Esophagus squamous epithelium (tissue), 5 donors: ENCODE results near the gene WDPCP. TPM values are rescaled to one million over a fixed set of nuclear protein-coding genes. Genes with fewer than 3 reads are reported as not detected.
"Not testable (repeated sequence)": the region's sequence is repeated elsewhere in the genome, so short reads cannot be mapped to it uniquely, and the experiment has no call there.

Experiments used
- DNase-seq: peaks from one replicate; lab custom pipeline; 2025; lab: John Stamatoyannopoulos, UW
- H3K27ac ChIP-seq, 4 donors: fragments of 200-600 bp; sonication (generic); one replicate each; pipeline ENCODE4 v1.5.1; 2016 to 2019; ENCODE audit warnings: mild to moderate bottlenecking in 1 of 4
- H3K27me3 ChIP-seq, 4 donors: fragments of 200-600 bp; sonication (generic); 1 replicate in 3 of 4; 2 replicates in 1 of 4; pipeline versions ENCODE4 v1.5.1 to v1.6.0; 2017 to 2021; ENCODE audit warnings: antibody characterized with exemption in 1 of 4
- H3K36me3 ChIP-seq, 3 donors: fragments of 200-600 bp; sonication (generic); one replicate each; pipeline ENCODE4 v1.5.1; 2016 to 2019
- H3K4me1 ChIP-seq, 3 donors: fragments of 200-600 bp; sonication (generic); one replicate each; pipeline ENCODE4 v1.5.1; 2017 to 2019
- H3K4me3 ChIP-seq, 4 donors: fragments of 200-600 bp; sonication (generic); 1 replicate in 3 of 4; 2 replicates in 1 of 4; pipeline ENCODE4 v1.5.1; 2016 to 2019; ENCODE audit warnings: mild to moderate bottlenecking in 2 of 4, moderate library complexity in 1 of 4
- H3K9me3 ChIP-seq, 3 donors: fragments of 200-600 bp; sonication (generic); one replicate each; pipeline ENCODE4 v1.5.1; 2016 to 2019
- POLR2A ChIP-seq, 4 donors: fragments of 450-650 bp; IDR thresholded peaks; one replicate each; pipeline ENCODE4 v1.6.1; 2017; ENCODE audit warnings: antibody characterized with exemption in 4 of 4, mild to moderate bottlenecking in 4 of 4, moderate library complexity in 3 of 4
- WGBS, 2 donors: methylation state at CpG; one replicate each; pipeline ENCODE4 v1.1.5; 2018; 5-methylcytosine and 5-hydroxymethylcytosine counted together
- intact Hi-C: fragments of 100-400 bp; cut with DNase I; formaldehyde crosslinking; loops from one replicate; pipeline ENCODE4 v1.15.0; 2022
- total RNA-seq, 4 donors: library from RNA; depleted of rRNA; stranded (reverse); fragments of >200 nt; gene quantifications; one replicate each; pipeline ENCODE4 v1.1.0, GENCODE V29; 2016
- TF ChIP-seq, protein P1 (sequence below), 6 experiments: fragments of 450-650 bp in 4 of 6; fragments of 200-600 bp in 2 of 6; sonication (generic) in 2 of 6; IDR thresholded peaks; one replicate each; pipeline ENCODE4 v1.5.1; 2016 to 2019; ENCODE audit warnings: antibody characterized with exemption in 6 of 6, mild to moderate bottlenecking in 4 of 6, moderate library complexity in 4 of 6
- donor health status: DM: yes; HTN: yes; CAD: no.

The WDPCP gene
- total RNA-seq, 4 donors from 2014 or later: 3.0 to 9.7 (median 3.8) TPM

GRCh38 chr2:63372549-63372948, 215.7 kb downstream of the WDPCP start:
- Histone ChIP-seq H3K27ac (no peak overlapping the region), H3K9me3 (peaks cover 0 to 17% (median 0%) of the 10 kb centered on the region in 3 donors), H3K4me3 (no peak overlapping the region), H3K36me3 (peaks cover 0 to 11% (median 0%) of the 10 kb centered on the region in 3 donors), H3K27me3 (no peaks in the 10 kb centered on the region), H3K4me1 (no peaks in the 10 kb centered on the region)
- intact Hi-C loops: no loop called here
- 90 to 93% methylated on average over 3 of the region's 3 CpGs for WGBS, 2 donors
- TF ChIP-seq, protein P1, sequence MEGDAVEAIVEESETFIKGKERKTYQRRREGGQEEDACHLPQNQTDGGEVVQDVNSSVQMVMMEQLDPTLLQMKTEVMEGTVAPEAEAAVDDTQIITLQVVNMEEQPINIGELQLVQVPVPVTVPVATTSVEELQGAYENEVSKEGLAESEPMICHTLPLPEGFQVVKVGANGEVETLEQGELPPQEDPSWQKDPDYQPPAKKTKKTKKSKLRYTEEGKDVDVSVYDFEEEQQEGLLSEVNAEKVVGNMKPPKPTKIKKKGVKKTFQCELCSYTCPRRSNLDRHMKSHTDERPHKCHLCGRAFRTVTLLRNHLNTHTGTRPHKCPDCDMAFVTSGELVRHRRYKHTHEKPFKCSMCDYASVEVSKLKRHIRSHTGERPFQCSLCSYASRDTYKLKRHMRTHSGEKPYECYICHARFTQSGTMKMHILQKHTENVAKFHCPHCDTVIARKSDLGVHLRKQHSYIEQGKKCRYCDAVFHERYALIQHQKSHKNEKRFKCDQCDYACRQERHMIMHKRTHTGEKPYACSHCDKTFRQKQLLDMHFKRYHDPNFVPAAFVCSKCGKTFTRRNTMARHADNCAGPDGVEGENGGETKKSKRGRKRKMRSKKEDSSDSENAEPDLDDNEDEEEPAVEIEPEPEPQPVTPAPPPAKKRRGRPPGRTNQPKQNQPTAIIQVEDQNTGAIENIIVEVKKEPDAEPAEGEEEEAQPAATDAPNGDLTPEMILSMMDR (IDR thresholded peaks at IDR 0.05): no peak
- TF ChIP-seq POLR2A (IDR thresholded peaks at IDR 0.05): no peak
- no peak for DNase-seq

DNA sequence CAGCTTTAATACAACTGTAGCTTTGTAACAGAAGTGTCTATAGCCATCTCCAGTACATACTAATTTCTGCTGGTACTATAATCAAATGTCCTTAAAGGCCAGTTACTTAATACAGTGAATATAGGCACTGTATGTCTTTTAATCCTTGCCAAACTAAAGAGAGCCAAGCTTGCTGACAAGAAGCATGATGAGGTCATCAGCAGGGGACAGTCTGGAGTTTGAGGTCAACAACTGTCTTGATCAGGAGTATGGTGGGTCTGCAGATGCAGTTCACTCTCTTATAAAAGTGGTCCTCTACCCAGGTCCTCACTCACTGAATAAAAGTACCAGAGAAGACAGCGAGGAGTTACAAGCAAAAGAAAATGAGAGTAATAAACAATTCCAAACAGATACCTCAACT, 219.1 kb downstream of the WDPCP start:
- intact Hi-C loops: no loop called here
- no peak for DNase-seq
- 100% methylated on average over 1 of the region's 1 CpG for WGBS, 2 donors

GRCh38 chr2:63364866-63365265, 223.4 kb downstream of the WDPCP start:
- Histone ChIP-seq H3K27me3 (no peaks in the 10 kb centered on the region), H3K36me3 (peaks cover 0 to 9% (median 0%) of the 10 kb centered on the region in 3 donors), H3K9me3 (peaks cover 0 to 1% (median 0%) of the 10 kb centered on the region in 3 donors), H3K4me1 (no peaks in the 10 kb centered on the region), H3K4me3 (no peak overlapping the region), H3K27ac (no peak overlapping the region)
- TF ChIP-seq, protein P1 (IDR thresholded peaks at IDR 0.05): no peak
- no peak for TF ChIP-seq POLR2A (IDR thresholded peaks at IDR 0.05)
- WGBS, 2 donors: 40 to 42% methylated on average over 1 of the region's 1 CpG
- intact Hi-C loops: no loop called here
- DNase-seq: no peak

More for the DNA sequence above, 219.1 kb downstream of the WDPCP start:
- H3K27ac ChIP-seq: no peak overlapping the region
- H3K4me1 ChIP-seq: no peaks in the 10 kb centered on the region
- H3K9me3 ChIP-seq: peaks cover 0 to 17% (median 0%) of the 10 kb centered on the region in 3 donors
- no peak overlapping the region for H3K4me3 ChIP-seq
- TF ChIP-seq, protein P1 (IDR thresholded peaks at IDR 0.05): no peak
- no peak for TF ChIP-seq POLR2A (IDR thresholded peaks at IDR 0.05)
- H3K27me3 ChIP-seq: no peaks in the 10 kb centered on the region
- peaks cover 0 to 11% (median 0%) of the 10 kb centered on the region in 3 donors for H3K36me3 ChIP-seq

- H3K36me3 ChIP-seq, intact Hi-C loops, DNase-seq, H3K4me3 ChIP-seq, H3K4me1 ChIP-seq, H3K27ac ChIP-seq, H3K27me3 ChIP-seq: not testable (repeated sequence)
- peaks cover 0 to 18% (median 8%) of the 10 kb centered on the region in 3 donors for H3K9me3 ChIP-seq
- WGBS, 2 donors: 54 to 67% methylated on average over 1 of the region's 1 CpG
Observed at GRCh38 chr2:63357722-63358121, 230.6 kb downstream of the WDPCP start.

DNA sequence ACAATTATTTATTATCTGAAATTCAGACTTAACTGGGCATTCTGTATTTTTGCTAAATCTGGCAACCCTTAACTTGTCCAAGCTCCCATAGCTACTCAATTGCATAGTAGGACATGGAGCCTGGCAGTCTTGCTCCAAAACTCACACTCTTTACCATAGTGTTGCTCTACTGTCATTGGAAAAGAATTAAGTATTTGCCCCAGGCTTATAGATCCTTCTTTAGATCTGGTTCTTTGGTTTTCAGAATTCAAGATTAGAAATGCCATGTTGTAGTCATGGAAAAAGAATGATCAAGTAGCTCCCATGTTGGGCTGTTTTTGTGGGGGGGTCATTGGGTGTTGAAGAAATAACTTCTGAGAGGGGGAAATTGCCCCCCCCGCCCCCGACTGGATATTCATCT, 240.9 kb downstream of the WDPCP start:
- intact Hi-C loops: no loop called here
- no peaks in the 10 kb centered on the region for H3K36me3 ChIP-seq
- H3K27me3 ChIP-seq: no peaks in the 10 kb centered on the region
- no peak overlapping the region for H3K27ac ChIP-seq
- DNase-seq: no peak
- no peaks in the 10 kb centered on the region for H3K4me1 ChIP-seq
- WGBS, 2 donors: 90 to 100% methylated on average over 2 of the region's 2 CpGs
- H3K9me3 ChIP-seq: peaks cover 0 to 15% (median 10%) of the 10 kb centered on the region in 3 donors
- H3K4me3 ChIP-seq: no peak overlapping the region
- TF ChIP-seq, protein P1 (IDR thresholded peaks at IDR 0.05): no peak
- no peak for TF ChIP-seq POLR2A (IDR thresholded peaks at IDR 0.05)

- no peak for DNase-seq
- H3K4me3 ChIP-seq: no peak overlapping the region
- no peaks in the 10 kb centered on the region for H3K36me3 ChIP-seq
- H3K9me3 ChIP-seq: peaks cover 0 to 15% (median 10%) of the 10 kb centered on the region in 3 donors
- intact Hi-C loops: no loop called here
- TF ChIP-seq, protein P1 (IDR thresholded peaks at IDR 0.05): no peak
- no peak for TF ChIP-seq POLR2A (IDR thresholded peaks at IDR 0.05)
- H3K27me3 ChIP-seq: no peaks in the 10 kb centered on the region
- no peak overlapping the region for H3K27ac ChIP-seq
- H3K4me1 ChIP-seq: no peaks in the 10 kb centered on the region
Observed at GRCh38 chr2:63346411-63346810, 241.9 kb downstream of the WDPCP start.
